ENCODE results near the gene THSD7B. TPM values are rescaled to one million over a fixed set of nuclear protein-coding genes. Genes with fewer than 3 reads are reported as not detected.

Gene THSD7B
- total and polyA plus RNA-seq, 2 of the 8 experiments (the other 6 are each of a cell fraction or from before 2014, with no cell fraction given): 0.60 to 2.9 TPM

DNA sequence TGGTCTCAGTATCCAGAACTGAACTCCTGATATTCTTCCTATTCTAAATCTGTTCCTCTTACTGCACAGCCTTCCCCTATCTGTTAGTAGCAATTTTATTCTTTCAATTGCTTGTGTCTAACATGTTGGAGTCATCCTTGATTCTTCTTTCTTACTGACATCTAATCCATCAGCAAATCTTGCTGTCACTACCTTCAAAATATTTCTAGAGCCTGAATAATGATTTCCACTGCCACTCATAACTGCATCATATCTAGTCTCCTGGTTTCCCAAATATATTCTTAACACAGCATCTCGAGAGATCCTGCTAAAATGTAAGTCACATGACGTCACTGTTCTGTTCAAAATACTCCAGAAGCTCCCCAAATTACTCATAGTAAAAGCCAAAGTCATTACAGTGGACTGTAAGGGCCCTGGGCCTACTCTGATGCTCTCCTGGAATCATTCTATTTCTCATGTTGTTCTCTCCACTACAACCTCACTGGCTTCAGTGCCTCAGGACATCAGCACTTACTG lies 95.2 kb downstream of the THSD7B start:
- H3K4me2 ChIP-seq (ENCODE audit: insufficient read depth in 1 of 2, low read depth in 2 of 2, low read length in 2 of 2): no peak overlapping the region
- peaks cover 0 to 1% (median 0%) of the 10 kb centered on the region in 4 experiments; a peak in 1 of 7 replicates for H3K27me3 ChIP-seq (replicated peaks in 1 of 4; ENCODE audit: control insufficient read depth in 3 of 4, extremely low read depth in 1 of 4, insufficient read depth in 3 of 4, low read length in 3 of 4)
- no peak for FAIRE-seq
- H2BK120ac ChIP-seq (replicated peaks; ENCODE audit: low read depth, low read length): no peak overlapping the region
- H3K56ac ChIP-seq (replicated peaks; ENCODE audit: insufficient read length, low read depth, low read length): no peak overlapping the region
- H3K79me1 ChIP-seq (ENCODE audit: low read depth, low read length): no peaks in the 10 kb centered on the region
- no peak overlapping the region for H2AFZ ChIP-seq (ENCODE audit: low read length)
- ChIA-PET POLR2A (ENCODE audit: partially characterized antibody) (no interaction called here), CTCF (ENCODE audit: partially characterized antibody) (no interaction called here)
- no peak overlapping the region for H2BK20ac ChIP-seq (ENCODE audit: low read length)
- no peak overlapping the region for H2BK5ac ChIP-seq (ENCODE audit: low read depth, low read length)
- H4K20me1 ChIP-seq (replicated peaks in 1 of 2; ENCODE audit: control insufficient read depth in 1 of 2, insufficient read depth in 2 of 2, low read length in 2 of 2): no peaks in the 10 kb centered on the region
- no peaks in the 10 kb centered on the region for H3K36me3 ChIP-seq (ENCODE audit: control insufficient read depth in 2 of 4, insufficient read depth in 4 of 4, low read length in 3 of 4)
- no peak overlapping the region for H4K5ac ChIP-seq (ENCODE audit: insufficient read length, low read depth, low read length)
- H2BK12ac ChIP-seq (ENCODE audit: low read depth, low read length): no peak overlapping the region
- no peaks in the 10 kb centered on the region for H3K9me3 ChIP-seq (ENCODE audit: insufficient read depth in 2 of 2, low read depth in 1 of 2, low read length in 1 of 2)
- H2AK5ac ChIP-seq (ENCODE audit: low read depth, low read length): no peak overlapping the region
- H3K4me1 ChIP-seq (replicated peaks in 1 of 4; ENCODE audit: control insufficient read depth in 3 of 4, insufficient read depth in 4 of 4, low read length in 3 of 4): no peaks in the 10 kb centered on the region
- H3K23me2 ChIP-seq (ENCODE audit: low read depth, low read length): no peaks in the 10 kb centered on the region
- WGBS, 2 experiments (ENCODE audit: extremely low coverage in 1 of 2, insufficient coverage in 1 of 2, insufficient read length in 1 of 2, insufficient replicate concordance in 2 of 2, low coverage in 1 of 2, low lambda C conversion rate in 2 of 2, missing lambda C conversion rate in 1 of 2): 86% methylated on average over 2 of the region's 2 CpGs; no CpG with 5 or more reads in 1 of the 2 experiments
- no peak overlapping the region for H3K27ac ChIP-seq (ENCODE audit: low read depth, low read length)
- H3K79me2 ChIP-seq (ENCODE audit: control insufficient read depth in 1 of 2, insufficient read depth in 2 of 2, low read length in 2 of 2): no peaks in the 10 kb centered on the region
- H3K4ac ChIP-seq (replicated peaks; ENCODE audit: insufficient read length, low read depth, low read length): no peak overlapping the region
- DNase-seq (ENCODE audit: low read depth in 1 of 2, low spot score in 2 of 2): no peak
- H4K91ac ChIP-seq (replicated peaks; ENCODE audit: insufficient read length, low read length): no peak overlapping the region
- no peak overlapping the region for H3K9ac ChIP-seq (replicated peaks in 1 of 4; ENCODE audit: extremely low read depth in 1 of 4, low read depth in 3 of 4, low read length in 3 of 4)
- no peak overlapping the region for H3K4me3 ChIP-seq (ENCODE audit: extremely low read depth in 1 of 4, insufficient read depth in 2 of 4, low read depth in 3 of 4, low read length in 4 of 4)
- no peak overlapping the region for H3K23ac ChIP-seq (ENCODE audit: insufficient read length)
- TF ChIP-seq JUN (IDR thresholded peaks at IDR 0.05; ENCODE audit: low read depth, low read length) (no peak), NRF1 (IDR thresholded peaks at IDR 0.05; ENCODE audit: low read depth, low read length) (no peak), ASH2L (IDR thresholded peaks at IDR 0.05; ENCODE audit: low read length) (no peak), RAD21 (IDR thresholded peaks at IDR 0.05 in 1 of 2, conservative IDR thresholded peaks at IDR 0.05 in 1 of 2; ENCODE audit: low read depth in 2 of 2, low read length in 2 of 2) (no peak)
- no peak overlapping the region for H3K14ac ChIP-seq (ENCODE audit: insufficient read length)
- no peak overlapping the region for H3K18ac ChIP-seq (ENCODE audit: extremely low read depth, low read length)
- H2BK15ac ChIP-seq (ENCODE audit: low read length): no peak overlapping the region
- H4K8ac ChIP-seq (ENCODE audit: extremely low read depth, insufficient read depth, low read length): no peak overlapping the region
